ENCODE measurements around the gene CTR9.

Gene CTR9

DNA sequence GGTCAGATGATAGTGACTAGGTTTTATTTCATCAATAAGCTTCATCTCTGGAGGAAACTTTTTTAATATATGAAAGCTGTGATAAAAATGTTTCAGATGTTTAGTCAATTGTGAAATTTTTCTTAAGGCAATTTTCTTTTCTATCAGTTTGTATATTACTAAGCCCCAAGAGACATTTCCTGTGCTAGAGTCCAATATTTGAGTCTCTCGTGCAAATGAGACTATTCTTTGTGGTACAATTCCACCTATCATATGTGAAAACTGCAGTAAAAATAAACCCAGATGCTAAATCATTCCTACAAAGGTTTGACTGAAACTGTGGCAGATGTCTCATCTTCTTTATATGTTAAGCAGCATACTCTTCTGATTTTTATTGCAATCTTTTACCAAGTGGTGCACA, 28.0 kb downstream of the CTR9 start:
- no peak for DNase-seq (ENCODE audit: low read depth)
- H3K4me3 ChIP-seq (ENCODE audit: low read length) = no peak overlapping the region

GRCh38 chr11:10780040-10780439, 29.0 kb downstream of the CTR9 start:
- TF ChIP-seq, protein P1, sequence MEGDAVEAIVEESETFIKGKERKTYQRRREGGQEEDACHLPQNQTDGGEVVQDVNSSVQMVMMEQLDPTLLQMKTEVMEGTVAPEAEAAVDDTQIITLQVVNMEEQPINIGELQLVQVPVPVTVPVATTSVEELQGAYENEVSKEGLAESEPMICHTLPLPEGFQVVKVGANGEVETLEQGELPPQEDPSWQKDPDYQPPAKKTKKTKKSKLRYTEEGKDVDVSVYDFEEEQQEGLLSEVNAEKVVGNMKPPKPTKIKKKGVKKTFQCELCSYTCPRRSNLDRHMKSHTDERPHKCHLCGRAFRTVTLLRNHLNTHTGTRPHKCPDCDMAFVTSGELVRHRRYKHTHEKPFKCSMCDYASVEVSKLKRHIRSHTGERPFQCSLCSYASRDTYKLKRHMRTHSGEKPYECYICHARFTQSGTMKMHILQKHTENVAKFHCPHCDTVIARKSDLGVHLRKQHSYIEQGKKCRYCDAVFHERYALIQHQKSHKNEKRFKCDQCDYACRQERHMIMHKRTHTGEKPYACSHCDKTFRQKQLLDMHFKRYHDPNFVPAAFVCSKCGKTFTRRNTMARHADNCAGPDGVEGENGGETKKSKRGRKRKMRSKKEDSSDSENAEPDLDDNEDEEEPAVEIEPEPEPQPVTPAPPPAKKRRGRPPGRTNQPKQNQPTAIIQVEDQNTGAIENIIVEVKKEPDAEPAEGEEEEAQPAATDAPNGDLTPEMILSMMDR (conservative IDR thresholded peaks at IDR 0.05; ENCODE audit: low read length) = no peak
- H3K4me3 ChIP-seq (ENCODE audit: low read length) = no peak overlapping the region
- DNase-seq (ENCODE audit: low read depth) = no peak

More for the DNA sequence above, 28.0 kb downstream of the CTR9 start:
- TF ChIP-seq, protein P1 (conservative IDR thresholded peaks at IDR 0.05; ENCODE audit: low read length) = no peak

DNA sequence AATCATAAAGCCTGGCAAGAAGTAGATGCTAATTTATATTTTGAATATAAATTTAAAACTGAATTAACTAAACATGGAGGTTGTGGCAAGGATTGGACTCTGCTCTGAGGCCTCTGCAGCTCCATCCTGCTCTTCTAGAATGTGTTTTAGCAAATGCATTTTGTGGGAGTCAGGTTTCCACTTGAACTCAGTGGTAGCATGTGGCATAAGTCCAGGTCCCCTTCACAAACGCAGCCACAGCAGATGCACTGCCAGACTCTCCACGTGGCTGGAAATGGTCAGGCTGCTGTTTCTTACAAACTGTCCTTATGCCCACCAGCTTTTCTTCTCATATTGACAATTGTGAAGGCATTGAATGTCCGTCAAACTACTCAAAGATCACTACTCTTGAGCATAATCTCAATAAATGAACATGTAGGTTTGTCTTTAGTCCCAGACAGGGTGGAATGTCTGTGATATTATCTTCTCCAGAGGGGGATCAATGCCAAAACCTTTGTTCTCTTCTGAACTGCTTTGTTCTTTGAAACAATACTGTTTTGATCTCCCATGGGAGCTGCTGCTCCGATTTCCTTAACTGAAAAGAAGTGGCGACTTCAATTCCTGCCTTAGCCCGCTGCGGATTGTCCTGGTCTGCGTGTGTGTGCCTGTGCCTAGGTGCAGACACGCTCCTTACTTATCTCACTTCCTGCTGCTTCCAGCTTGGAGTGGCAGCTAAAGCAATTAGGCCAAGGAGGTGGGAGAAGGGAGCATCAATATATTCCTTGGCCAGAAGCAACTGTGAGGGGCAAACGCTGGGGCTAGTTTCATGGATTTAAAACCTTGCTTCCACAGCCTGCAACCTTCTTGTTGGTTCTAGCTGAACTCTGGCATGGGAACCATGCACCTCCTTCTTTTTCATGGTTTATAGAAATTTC, 33.4 kb downstream of the CTR9 start:
- TF ChIP-seq, protein P1 (conservative IDR thresholded peaks at IDR 0.05; ENCODE audit: low read length) = no peak
- H3K4me3 ChIP-seq (ENCODE audit: low read length) = no peak overlapping the region
- no peak for DNase-seq (ENCODE audit: low read depth)

- H3K4me3 ChIP-seq (ENCODE audit: low read length) = no peak overlapping the region
- TF ChIP-seq, protein P1 (conservative IDR thresholded peaks at IDR 0.05; ENCODE audit: low read length) = no peak
- no peak for DNase-seq (ENCODE audit: low read depth)
These were observed 34.1 kb downstream of the CTR9 start for GRCh38 chr11:10785146-10785474.

DNA sequence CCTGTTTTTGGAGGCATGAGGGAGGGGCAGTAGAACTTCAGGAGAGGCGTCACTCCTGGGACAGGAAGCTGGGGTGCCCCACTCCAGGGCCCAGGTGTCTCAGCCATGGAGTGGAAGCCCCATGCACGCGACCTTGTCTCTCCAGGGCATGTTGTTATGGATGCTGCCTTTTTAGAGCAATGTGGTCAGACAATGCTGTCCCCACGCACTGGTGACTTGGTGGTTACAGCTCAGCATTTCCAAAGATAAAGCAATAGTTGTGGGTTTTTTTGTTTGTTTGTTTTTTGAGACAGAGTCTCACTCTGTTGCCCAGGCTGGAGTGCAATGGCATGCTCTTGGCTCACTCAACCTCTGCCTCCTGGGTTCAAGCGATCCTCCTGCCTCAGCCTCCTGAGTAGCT, 35.4 kb downstream of the CTR9 start:
- TF ChIP-seq, protein P1 (conservative IDR thresholded peaks at IDR 0.05; ENCODE audit: low read length) = no peak
- no peak overlapping the region for H3K4me3 ChIP-seq (ENCODE audit: low read length)
- no peak for DNase-seq (ENCODE audit: low read depth)

- TF ChIP-seq, protein P1 (conservative IDR thresholded peaks at IDR 0.05; ENCODE audit: low read length) = peak; percentile 86
- H3K4me3 ChIP-seq (ENCODE audit: low read length) = peak overlapping the region; percentile 34
- DNase-seq (ENCODE audit: low read depth) = peak; percentile 64
These were observed 41.5 kb downstream of the CTR9 start for GRCh38 chr11:10792385-10793068.
